Calu3 (cell line): ENCODE data around the gene E4F1. TPM values are rescaled to one million over a fixed set of nuclear protein-coding genes. Genes with fewer than 3 reads are reported as not detected.

ENCODE experiments used
- BruUV-seq: library from RNA; stranded (reverse); fragments of 400-500 nt; replicated peaks from 2 replicates; lab custom pipeline; 2021; lab: Mats Ljungman, UMichigan
- CTCF ChIA-PET: fragments of 300-600 bp; sonication (Branson Sonifier 250); formaldehyde crosslinking; loops from one replicate; lab custom pipeline; 2022; ENCODE audit warnings: antibody characterized with exemption; lab: Charles Lee
- DNase-seq: peaks from one replicate; pipeline ENCODE4 v3.0.0; 2022
- H3K27ac Mint-ChIP-seq: one replicate; pipeline ENCODE4 v1.8.0; 2022; ENCODE audit warnings: mixed read lengths; ENCODE audit not compliant: unreplicated experiment
- H3K27me3 Mint-ChIP-seq: one replicate; pipeline ENCODE4 v1.8.0; 2022; ENCODE audit warnings: mixed read lengths; ENCODE audit not compliant: unreplicated experiment
- H3K36me3 Mint-ChIP-seq: one replicate; pipeline ENCODE4 v1.8.0; 2022; ENCODE audit warnings: mild to moderate bottlenecking, moderate library complexity, mixed read lengths; ENCODE audit not compliant: insufficient read depth, unreplicated experiment
- H3K4me1 Mint-ChIP-seq: one replicate; pipeline ENCODE4 v1.8.0; 2022; ENCODE audit warnings: mild to moderate bottlenecking, low read depth, mixed read lengths; ENCODE audit not compliant: unreplicated experiment
- H3K4me3 Mint-ChIP-seq: one replicate; pipeline ENCODE4 v1.8.0; 2022; ENCODE audit warnings: mild to moderate bottlenecking, low read depth, moderate library complexity, mixed read lengths; ENCODE audit not compliant: unreplicated experiment
- H3K9me3 Mint-ChIP-seq: one replicate; pipeline ENCODE4 v1.8.0; 2022; ENCODE audit warnings: low read depth, mixed read lengths; ENCODE audit not compliant: unreplicated experiment
- CTCF ChIP-seq: fragments of 200-600 bp; IDR thresholded peaks from one replicate; pipeline ENCODE4 v1.8.0; 2022; ENCODE audit warnings: antibody characterized with exemption; ENCODE audit not compliant: unreplicated experiment
- intact Hi-C: fragments of 100-400 bp; cut with micrococcal nuclease; formaldehyde crosslinking; loops from one replicate; pipeline ENCODE4 v1.10.0; 2022; ENCODE audit not compliant: unreplicated experiment
- total RNA-seq: library from RNA; stranded (reverse); gene quantifications from 2 replicates; pipeline ENCODE4 v1.2.3, GENCODE V29; 2022

Gene E4F1
- total RNA-seq, 1 experiment from 2014 or later, result 35.4 TPM

- Mint-ChIP-seq H3K9me3 (no peaks in the 10 kb centered on the region), H3K36me3 (peaks cover 23% of the 10 kb centered on the region), H3K4me3 (no peak overlapping the region), H3K4me1 (peaks cover 14% of the 10 kb centered on the region), H3K27ac (no peak overlapping the region), H3K27me3 (peaks cover 51% of the 10 kb centered on the region)
- BruUV-seq, result no TSS peak
- TF ChIP-seq CTCF, result no peak
- intact Hi-C loops, result no loop called here
- CTCF ChIA-PET, result no interaction called here
- DNase-seq, result no peak
Measured at GRCh38 chr16:2188395-2188794, 35.0 kb upstream of the E4F1 start.

- H3K36me3 Mint-ChIP-seq, result peaks cover 19% of the 10 kb centered on the region
- CTCF ChIA-PET, result interaction anchor here (0.9 kb wide), 1 partner anchor 33 kb away, joined by 3 read pairs; no protein-coding TSS in a partner anchor
- H3K9me3 Mint-ChIP-seq, result no peaks in the 10 kb centered on the region
- H3K27me3 Mint-ChIP-seq, result peaks cover 55% of the 10 kb centered on the region
- H3K4me1 Mint-ChIP-seq, result peaks cover 10% of the 10 kb centered on the region
- intact Hi-C loops, result no loop called here
- no peak overlapping the region for H3K4me3 Mint-ChIP-seq
- DNase-seq, result no peak
- no peak overlapping the region for H3K27ac Mint-ChIP-seq
- no peak for TF ChIP-seq CTCF
- BruUV-seq, result no TSS peak
Measured at GRCh38 chr16:2189252-2189893, 34.0 kb upstream of the E4F1 start.

GRCh38 chr16:2190002-2190658, 33.3 kb upstream of the E4F1 start:
- CTCF ChIA-PET, result interaction anchor here (0.7 to 0.8 kb wide), 2 partner anchors 16 to 167 kb away, joined by 3 to 5 read pairs; no protein-coding TSS in a partner anchor
- intact Hi-C loops, result no loop called here
- Mint-ChIP-seq H3K27ac (no peak overlapping the region), H3K4me1 (peaks cover 7% of the 10 kb centered on the region), H3K27me3 (peaks cover 55% of the 10 kb centered on the region), H3K4me3 (no peak overlapping the region), H3K9me3 (no peaks in the 10 kb centered on the region), H3K36me3 (peaks cover 18% of the 10 kb centered on the region)
- no peak for TF ChIP-seq CTCF
- no TSS peak for BruUV-seq
- DNase-seq, result no peak

GRCh38 chr16:2190659-2191445, 32.5 kb upstream of the E4F1 start:
- Mint-ChIP-seq H3K4me3 (no peak overlapping the region), H3K9me3 (no peaks in the 10 kb centered on the region), H3K27ac (no peak overlapping the region), H3K27me3 (peaks cover 55% of the 10 kb centered on the region), H3K36me3 (peaks cover 19% of the 10 kb centered on the region), H3K4me1 (peaks cover 10% of the 10 kb centered on the region)
- DNase-seq, result no peak
- CTCF ChIA-PET, result interaction anchor here (0.8 kb wide), 1 partner anchor 168 kb away, joined by 3 read pairs; no protein-coding TSS in a partner anchor
- BruUV-seq, result no TSS peak
- no peak for TF ChIP-seq CTCF
- intact Hi-C loops, result no loop called here
